GM21717 (cell line): ENCODE data around the gene LRMDA.

Experiments used
- ATAC-seq: cut with Tn5 transposase; IDR thresholded peaks from one replicate; pipeline ENCODE4 v1.9.1; 2021; ENCODE audit warnings: mild to moderate bottlenecking, moderate library complexity; ENCODE audit not compliant: unreplicated experiment

The LRMDA gene

DNA sequence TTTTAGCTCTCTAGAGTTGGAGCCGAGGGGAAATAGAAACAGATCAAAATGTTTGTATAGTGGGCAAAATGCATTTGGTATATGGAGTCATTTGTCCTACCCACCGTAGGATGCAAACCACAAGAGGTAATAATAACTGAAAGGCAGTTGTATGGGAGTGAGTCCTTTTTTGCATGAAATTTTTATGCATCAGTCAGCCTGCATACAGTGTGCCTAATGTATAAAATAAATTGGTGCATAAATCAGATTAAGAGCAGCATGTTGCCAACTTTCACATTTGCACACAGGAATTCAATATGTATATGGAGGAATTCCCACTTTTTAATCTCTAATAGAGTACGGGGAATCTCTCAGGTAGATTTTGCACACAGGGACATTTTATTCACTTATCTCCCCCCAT, 262.8 kb downstream of the LRMDA start:
- ATAC-seq, result no peak

DNA sequence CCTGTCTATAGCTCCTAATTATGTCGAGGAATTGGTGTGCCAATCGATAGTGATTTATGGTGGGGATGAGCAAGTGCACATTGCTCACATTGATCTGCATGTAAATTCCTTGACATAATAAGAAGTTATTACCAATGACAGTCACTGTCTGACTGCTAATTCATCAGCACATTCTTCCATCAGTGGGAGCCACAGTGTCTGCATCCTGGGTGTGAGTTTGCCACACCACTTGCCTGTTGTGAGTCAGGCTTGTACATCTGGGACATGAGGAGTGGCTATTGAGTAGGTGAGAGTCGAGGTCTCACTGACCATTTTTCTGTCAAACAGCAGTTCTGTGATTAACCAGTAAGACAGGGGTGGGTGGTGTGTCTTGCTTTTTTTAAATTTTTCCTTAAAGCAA, 263.4 kb downstream of the LRMDA start:
- ATAC-seq, result no peak

DNA sequence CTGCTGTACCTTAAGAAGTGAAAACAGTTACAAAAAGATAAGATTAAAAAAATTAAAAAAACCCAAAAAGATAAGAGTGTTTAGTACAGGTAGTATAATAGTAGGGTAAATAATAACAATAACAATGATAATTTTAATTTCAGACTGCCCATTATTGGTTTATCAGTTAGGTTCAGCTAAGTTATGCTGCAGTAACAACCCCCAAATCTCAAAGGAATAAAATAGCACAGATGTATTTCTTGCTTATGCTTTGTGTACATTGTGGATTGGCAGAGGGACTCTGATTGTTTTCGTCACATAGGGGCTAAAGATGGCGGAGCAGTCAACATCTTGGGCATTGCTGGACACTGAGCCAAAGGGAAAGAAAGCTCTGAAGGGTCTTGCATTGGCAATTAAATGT, 264.6 kb downstream of the LRMDA start:
- ATAC-seq, result no peak

DNA sequence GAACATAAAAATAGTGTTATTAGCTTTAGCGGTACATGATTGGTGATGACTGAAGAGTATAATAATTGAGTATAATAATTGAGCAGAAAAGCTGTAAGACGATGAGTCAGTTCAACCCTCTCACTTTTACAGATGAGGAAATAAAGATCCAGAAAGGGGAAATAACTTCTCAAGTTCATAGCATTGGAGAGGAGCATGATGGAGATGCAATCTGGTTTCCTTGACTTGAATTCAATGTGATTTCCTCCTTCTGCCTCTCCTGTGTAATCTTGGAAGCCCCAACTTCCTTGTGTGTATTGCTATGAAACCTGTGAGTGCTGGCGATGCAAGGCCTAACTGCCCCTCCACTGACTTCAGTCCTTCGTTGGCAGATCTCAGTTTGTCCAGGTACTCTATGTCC, 265.1 kb downstream of the LRMDA start:
- ATAC-seq, result no peak

DNA sequence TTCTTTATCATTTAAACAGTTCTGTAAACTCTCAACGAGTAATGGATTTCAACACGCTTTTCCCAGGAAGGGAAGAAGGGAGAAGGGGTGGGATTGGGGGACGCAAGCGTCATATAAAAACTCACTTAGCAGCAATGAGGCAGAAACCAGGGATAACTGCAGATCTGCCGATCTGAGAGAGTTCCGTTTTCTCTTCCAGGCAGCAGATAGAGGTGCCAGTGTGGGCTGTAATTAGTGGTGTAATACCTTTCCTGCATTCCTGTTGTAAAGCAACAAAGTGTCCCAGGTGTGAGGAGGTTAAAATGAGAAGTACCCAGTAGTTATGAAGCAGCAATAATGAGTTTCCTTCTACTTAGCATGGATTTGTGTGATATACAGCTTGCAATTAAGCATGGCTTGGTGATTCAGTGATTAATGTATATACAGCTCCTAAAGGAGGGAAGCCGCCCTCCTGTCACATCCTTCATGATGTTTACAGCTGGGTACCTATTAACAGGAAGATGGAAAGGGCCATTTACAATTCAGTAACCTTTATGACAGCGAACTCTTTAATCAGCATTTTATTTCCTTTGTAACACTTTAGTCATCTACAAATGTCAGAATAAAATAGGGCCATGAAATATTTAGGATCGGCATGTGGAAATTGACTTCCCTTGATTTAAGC, 271.9 kb downstream of the LRMDA start:
- ATAC-seq, result no peak

DNA sequence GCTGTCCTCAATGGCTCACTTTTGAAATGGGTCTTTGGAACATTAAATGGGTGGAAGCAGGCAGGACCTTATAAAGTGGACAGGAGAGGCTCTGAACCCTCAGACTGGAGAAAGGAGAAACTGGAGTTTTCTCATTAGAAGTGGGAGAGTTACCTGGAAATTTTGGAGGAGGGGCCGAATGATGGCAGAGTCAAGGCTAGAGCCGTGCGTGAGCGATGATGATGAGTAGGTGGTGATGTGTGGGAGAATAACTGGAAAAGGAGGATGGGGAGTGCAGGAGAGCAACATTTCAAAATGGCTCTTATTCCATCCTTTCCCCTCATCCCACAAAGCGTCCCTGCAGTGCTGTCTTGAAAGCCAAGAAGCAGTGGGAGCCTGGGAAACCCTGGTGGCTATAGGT, 274.0 kb downstream of the LRMDA start:
- no peak for ATAC-seq

DNA sequence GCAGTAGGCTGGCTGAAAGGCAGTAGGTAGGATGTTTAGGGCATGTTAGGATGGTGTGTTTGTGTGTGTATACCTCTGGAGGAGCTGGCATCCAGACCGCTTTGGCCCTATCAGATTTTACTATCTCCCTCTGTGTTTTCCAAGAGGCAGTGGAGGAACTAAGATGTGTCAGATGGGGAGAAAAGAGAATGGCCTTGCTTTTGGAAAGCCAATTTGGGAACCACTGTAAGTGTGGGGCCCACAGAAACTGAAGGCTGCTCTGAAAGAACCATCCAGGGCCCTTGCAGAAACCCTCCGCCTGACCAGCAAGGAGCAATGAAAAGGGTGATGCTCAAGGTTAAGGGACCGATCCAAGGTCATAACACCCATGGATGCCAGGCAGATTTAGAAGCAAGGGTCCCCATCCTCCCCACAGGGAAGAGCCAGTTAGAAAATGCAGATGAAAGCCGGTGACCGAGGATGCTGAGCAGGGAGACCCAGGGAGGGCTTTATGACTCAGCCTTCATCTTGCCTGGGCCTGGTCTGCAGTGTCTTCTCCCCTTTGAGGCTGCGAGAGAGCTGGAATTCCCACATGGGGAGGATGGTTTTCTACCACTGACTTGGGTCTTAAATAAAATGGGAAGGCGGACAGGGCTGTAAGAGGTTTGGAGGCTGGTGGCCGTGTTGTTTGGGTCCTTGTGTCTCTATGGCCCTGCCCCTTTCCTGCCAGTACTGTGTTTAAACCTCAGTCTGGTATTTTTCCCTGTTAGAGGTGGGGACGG, 275.8 kb downstream of the LRMDA start:
- ATAC-seq, result no peak

DNA sequence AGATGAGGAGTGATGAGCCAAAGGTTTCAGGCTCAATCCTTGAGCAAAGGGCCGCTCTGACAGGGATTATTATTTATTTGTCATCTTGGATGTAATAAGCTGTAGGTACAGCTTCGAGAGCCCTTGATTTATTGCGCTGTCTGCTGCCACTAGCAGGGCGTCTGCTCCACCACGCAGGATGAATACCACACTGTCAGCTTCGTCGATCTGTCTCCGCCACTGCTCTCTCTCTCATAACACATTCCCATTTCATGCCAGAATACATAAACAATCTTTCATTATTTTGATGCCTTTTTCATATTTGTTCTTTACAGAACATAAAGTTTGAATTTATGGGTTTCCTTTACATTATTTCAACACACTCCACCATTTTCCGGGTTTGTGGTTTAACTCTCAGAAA, 276.6 kb downstream of the LRMDA start:
- ATAC-seq, result no peak

DNA sequence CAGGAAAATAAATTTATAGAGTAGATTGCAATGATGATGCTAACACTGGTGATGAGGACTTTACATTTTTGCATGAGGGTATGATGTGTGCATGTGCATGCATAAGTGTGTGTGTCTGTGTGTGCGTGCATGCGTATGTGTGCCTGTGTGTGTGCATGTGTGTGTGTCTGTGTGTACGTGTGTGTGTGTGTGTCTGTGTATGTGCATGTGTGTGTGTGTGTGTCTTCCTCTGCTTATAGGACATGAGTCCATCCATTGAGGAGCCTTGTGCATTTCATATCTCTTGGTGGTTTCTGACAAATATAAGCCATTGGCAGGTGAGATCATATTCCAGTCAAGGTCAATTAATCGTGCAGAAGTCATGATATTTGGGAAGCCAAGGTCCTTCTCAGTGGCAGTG, 277.8 kb downstream of the LRMDA start:
- no peak for ATAC-seq

DNA sequence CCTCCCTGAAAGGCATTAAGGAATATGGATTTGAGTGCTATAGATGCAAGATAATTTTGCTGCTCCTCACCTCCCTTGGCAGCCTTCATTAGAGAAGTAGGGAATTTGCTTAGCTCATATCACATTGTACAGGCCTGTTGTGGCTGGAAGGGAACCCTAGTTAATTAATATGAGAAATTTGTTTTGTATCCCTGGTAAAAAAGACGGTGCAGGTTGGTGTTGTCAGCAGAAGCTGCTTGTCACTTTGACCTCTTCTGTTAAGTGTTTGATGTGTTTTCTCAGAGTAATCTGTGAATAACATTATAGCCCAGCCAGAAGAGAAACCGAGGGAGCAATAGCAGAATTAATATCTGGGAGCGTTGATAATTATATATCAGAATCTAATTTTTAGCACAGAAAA, 278.4 kb downstream of the LRMDA start:
- ATAC-seq, result no peak

DNA sequence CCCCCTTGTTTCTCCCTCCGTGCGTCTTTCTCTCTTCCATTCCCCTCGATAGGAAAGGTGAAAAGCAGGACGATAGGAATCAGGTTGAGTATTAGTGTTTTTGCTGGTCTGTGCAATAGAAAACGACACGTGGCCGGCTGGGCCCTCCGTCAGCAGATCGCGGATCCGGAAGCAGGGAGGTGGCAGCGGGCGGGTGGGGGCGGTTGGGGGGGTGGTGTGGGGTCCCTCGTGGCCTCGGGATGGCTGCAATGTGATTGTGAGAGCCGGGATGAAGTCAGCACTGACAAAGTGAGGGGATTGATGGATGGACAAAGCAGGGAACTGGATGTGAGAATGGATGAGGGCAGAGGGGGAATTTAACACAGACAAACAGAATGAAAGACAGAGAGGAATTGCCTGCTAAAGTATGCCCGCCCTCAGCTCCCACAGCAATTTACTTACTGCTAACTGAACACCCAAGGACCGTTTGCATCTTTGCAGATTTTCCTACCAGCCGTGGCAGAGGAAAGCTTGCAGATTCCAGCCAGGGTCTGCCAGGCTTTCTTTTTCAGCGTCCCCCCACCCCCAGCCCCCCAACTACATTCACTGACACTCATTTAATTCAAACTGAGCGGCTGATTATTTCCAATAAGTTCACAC, 280.9 kb downstream of the LRMDA start:
- no peak for ATAC-seq

DNA sequence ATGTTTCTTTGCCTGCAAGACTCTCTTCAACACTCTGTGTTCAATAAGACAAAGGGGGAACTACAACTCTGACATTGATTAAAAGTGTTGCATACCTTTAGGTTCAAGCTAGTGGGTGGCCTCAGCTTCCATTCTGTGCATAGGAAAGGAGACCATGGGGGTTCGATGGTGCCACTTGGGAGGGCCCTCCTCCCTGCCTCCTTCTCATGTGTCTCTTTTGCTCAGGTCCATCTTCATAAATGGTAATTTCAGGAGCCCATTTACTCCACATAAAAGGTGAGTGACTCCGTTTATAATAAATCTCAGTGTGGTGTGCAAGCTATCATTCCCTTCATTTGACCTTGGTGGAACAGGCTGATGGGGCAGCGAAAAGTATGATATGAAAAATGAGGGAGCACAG, 285.1 kb downstream of the LRMDA start:
- no peak for ATAC-seq

DNA sequence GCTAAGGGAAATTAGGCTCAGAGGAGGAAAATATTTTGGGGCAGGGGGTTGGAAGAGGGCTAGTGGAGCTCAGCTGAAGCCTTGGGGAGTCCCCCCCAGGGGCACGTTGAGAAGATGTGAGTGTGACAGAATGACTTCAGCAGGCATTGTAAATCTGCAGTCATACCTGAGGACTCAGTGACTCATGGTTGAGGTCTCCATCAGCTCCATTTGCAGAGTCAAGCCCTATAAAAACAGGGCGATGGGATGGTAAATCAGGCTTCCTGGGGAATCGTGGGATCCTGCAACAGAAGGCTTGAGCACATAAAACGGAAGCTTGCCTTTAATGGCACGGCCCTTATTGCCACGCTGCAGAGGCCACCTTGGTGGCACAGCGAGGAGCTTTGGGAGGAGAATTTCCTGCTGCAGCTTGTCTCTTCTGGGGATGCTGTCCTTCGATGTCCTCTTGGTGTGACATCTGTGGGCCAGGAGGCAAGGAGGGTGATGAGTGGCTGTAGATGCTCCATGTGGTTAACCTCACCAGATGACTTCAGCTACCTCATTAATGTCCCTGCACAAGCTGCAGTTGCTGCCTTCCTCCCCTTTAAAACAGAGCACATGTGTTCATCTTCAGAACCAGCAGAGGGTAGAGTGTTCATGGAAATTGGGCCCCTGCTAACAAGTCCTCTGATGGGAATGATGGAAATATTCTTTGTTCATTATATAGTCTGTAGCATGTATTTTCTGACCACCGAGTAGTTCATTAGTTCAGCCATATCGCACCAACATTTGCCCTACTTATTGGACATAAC, 285.9 kb downstream of the LRMDA start:
- no peak for ATAC-seq

DNA sequence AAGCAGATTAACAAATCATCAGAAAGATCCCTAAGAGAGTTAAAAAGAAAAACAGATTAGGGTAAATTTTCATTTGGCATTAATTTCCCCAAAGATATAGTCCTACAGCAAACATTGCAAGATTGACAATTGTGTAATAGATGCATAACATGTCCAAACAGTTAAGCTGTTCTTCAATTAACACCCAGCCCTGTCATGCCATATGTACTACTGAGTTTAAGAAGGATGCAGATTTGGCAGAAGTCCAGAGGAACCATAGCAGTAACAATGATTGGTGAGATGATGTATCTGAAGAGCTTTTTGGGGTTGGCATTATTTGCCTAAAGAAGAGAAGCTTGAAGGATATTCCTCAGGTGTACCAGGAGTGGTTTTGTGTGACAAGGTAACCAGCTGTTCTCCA, 287.6 kb downstream of the LRMDA start:
- ATAC-seq, result no peak

DNA sequence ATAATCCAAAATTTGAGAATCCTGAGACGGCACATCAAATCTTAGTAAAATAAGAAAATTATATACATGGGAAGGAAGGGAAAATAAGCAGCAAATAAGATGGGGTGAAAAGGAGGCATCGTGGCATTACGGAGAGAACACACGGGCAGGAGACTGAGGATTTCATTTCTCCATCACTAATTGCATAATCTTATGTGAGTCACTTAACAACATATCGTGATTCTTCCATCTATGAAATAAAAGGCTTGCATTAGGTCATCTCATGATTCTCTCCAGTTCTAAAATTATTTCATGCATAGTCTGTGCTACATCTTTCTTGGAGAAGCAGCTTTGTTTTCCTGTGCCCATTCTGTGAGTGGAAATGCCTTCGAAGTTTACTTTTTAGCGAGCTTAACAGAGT, 288.7 kb downstream of the LRMDA start:
- ATAC-seq, result no peak

DNA sequence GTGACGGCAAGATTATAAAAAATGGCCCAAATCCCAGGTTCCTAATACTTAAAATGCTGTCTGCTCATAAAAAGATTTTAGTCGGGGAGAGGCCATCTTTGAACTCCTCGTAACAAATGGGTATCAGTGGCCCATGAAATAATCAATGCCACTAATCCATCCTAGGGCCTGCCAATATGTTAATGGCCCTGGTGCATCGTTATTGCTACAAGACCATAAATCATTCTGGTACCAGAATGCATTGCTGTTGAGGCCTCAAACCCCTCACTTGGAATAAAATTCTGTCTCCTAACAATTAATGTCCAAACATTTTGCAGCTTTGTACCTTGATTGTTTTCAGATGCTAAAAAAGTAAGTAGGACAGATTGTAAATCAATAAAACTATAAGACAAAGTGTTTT, 290.6 kb downstream of the LRMDA start:
- no peak for ATAC-seq

DNA sequence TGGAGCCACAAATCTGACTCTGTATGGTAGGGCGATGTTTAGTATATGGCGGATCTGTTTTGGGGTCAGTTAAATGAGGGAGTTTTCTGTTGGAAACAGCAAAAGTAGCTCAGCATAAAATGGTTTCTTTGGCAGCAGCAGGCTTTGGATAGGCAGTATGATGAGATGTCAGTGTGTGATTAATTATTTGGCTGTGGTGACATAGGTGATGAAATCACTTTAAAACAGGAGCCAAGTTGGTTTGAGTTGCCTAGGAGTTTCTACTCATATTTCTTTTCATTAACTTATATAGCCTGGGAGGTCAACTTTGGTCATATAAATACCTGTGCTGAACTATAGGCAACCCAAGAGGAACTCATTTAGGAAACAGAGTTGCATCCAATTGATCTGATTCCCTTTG, 291.2 kb downstream of the LRMDA start:
- ATAC-seq, result no peak

DNA sequence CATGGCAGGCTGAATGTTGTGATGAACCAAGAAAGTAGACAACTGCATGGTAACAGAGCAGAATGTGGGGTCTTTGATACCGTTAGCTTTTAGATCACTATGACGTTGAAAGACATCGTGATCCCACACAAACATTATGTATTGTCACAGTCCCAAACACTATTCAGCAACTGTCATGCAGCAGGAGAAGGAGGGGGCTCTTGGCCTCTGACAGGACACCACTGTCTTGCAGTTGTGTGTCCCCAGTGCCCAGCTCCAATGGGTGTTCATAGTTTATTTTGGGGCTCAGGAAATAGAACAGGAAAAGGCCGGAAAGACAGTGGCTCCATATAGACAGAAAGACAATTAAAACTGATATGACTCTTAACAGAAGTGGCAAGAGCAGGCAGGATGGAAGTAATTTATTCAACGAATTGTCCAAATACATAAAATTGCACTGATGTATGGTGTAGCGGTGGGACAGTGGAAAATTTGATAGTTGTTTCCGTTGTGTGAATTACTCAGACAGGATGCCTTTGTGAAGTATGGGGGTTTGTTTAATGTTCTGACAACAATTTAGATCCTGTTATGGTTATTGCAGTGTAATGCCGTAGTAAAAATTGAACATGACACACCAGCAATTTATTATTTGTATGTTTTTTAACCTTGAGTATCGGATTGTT, 292.0 kb downstream of the LRMDA start:
- ATAC-seq, result no peak

DNA sequence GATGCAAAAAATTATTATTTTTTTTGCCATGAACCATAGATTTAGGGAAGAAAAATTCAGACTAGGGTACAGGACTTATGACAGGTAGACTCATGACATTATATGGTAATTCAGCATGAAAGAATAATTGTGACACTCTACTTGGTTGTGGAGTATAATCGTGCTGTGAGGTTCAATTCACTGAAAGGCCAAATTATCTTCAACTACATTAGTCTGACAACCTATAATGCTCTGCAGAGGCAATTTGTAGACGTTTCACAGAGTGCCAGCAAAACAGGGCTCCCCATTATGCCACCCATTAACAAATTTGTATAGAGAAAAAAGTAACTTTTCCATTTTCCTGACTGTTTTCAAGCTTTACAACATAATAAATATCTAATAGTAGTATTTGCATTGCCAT, 292.6 kb downstream of the LRMDA start:
- no peak for ATAC-seq

DNA sequence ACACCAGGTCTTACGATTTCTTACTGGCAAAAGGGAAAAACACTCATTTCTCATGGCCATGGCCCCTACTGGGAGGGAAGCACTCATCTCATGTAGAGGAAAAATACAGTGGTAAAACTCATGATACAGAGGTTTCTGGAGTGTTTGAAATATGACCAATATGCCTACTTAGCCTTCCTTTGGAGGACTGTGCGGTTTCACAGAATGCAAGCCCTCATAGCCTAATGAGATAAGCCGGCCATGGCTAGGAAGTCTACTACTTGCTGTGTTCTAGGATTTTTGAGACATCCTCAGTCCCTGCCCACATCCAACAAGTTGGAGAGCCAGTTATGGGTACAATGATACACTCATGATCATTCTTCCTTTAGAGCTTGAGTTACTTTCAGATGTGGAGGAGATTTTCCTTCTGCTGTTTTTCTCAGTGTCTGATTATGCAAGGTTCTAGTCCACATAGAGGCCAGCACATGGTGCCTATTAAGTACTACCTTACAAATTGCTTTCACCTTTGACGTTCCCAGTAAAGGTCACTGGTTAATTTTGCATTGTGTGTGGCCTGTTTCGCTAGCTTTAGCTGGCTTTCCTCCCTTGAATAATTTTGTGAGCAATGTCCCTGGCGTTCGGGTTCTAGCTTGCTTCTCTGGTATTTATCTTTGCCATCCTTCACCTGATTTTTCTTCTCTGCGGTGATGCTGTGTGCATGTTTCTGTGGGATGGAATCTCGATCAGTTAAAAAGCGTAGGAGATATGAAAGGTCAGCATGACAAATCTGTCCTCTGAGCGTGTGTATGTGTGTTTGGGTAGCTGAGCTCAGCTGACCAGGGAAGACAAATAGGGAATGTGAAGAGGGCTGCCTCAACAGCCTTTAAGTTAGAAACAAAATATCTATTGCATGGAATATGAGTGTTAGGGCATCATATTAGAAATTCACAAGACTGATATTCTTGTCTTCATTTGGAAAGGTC, 295.4 kb downstream of the LRMDA start:
- ATAC-seq, result no peak
